ENCODE measurements around the gene NTRK1.

The NTRK1 gene

DNA sequence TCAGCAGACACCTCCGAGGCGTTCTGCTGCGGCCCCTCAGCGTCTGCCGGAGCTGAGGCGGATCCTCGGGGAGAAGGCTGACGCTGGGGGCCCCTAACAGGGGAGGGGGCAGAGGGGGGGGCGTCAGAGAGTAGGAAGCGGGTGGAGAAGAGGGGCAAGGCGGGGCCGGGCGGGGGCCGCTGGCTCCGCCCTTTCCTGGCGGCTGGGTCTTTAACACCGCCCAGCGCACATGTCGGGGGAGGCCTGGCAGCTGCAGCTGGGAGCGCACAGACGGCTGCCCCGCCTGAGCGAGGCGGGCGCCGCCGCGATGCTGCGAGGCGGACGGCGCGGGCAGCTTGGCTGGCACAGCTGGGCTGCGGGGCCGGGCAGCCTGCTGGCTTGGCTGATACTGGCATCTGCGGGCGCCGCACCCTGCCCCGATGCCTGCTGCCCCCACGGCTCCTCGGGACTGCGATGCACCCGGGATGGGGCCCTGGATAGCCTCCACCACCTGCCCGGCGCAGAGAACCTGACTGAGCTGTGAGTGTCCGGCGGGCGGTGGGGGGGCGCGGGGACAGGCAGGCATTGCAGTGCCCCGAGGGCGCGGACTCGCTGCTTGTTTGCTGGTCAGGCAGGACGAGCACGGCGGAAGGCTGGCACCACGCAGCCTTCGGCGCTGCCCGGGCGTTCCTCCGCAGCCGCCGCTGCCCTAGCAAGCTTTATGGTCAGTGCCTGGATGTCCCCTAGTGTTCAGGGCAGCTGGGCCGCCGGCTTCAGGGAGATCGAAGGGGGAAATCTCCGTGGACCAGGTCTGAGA lies at the start of gene NTRK1:
Gene NTRK1, plus strand, starts transcription at position 238 of the 796 bp plus-strand sequence. Its CDS starts 70 bp downstream, at position 308.
- DNase-seq (ENCODE audit: low spot score): peak; percentile 39

DNA sequence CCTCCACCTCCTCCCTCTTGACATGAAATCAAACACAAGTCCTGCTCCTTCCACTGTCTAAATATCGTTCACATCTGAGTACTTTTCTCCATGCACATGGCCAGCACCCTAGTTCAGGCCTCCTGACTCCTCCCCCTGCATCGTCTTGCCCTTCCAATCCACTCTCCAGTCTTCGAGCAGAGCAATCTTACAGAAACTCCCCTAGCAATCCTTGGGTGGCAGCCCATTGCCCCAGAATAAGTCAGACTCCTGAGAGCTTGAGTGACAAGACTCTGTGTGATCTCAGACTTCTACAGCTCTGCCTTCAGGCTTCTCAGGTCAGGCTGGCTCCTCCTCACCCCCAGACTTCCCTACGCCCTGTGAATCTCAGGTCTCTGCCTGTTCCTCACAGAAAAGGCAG lies 49.5 kb upstream of the NTRK1 start:
- DNase-seq (ENCODE audit: low spot score): no peak

DNA sequence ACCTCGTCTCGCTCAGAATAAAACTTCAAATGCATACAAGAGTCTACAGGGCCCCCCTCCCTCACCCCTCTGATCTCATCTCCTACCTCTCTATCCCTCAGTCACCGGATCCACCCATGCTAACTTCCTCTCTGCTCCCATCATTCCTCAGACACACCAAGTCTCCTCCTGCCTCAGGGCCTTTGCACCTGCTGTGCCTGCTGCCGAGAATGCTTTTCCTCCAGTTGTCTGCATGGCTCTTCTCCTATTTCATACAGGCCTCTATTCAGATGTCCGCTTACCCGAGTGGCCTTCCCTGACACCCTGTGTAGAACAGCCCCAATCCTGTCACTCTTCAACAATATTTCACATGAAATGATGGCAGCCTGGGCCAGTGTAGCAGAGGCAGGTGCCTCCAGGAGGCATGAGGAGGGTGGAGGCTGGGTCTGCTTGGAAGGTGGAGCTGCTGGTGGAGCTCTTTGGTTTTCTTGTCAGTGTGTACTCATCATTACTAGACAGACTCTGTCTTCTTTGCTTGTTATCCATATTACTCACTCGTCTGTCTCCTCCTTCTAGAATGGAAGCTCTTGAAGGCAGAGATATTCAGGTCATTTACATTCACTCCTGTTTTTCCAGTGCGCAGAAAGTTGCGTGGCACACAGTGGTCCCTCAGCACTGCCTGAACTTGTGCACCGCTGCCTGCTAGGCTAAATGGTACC lies 48.2 kb upstream of the NTRK1 start:
- no peak for DNase-seq (ENCODE audit: low spot score)

DNA sequence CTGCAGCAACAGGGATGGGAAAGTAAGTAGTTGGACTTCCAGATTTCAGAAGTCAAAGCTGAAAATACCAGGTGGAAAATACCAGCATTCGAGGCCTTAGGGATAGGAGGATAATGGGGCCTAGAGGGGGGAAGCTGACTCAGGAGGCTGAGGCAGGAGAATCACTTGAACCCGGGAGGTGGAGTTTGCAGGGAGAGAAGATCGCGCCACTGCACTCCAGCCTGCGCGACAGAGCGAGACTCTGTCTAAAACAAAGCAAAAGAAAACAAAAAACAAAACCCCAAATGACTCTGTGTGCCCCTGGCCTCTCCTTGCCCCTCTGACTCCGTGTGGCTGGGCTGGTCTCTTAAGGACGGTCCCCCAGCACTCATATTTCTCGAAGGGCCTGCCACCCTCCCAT lies 47.4 kb upstream of the NTRK1 start:
- DNase-seq (ENCODE audit: low spot score): no peak

DNA sequence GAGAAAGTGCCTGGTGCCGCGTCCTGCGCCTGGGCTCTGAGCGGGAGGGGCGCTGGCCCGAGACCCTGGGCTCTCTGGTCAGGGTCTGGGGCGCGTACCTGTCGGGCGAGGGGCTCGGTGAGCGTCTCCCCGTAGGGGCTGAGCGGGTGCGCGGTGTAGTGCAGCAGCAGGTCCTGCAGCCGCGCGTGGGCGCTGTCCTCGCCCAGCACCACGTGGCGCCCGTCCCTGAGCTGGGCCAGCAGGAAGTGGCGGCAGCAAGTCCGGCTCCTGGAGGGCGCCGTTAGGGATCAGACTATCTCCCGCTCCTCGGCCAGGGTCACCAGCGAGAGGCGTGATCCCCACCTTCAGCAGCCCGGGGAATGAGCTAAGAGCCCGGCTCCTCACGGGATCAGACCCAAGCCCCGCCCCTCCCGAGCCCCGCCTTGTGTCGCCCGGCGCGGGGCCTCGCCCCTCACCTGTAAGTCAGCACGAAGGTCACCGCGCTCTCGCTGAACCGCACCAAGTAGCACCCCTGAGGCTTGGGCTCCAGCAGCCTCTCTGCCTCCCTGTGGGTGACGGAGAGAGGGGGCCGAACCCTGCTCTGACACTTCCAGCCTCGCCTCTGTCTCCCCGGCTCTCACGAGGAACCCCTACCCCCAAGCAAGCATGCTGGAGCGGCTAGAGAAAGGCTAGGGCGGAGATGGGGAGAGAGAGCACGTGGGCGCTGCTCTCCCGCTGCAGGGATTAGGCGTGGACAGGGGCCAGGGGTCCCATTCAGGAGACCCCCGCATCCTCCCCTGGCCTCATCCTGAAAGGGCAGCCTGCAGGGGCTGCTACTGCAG lies 46.7 kb upstream of the NTRK1 start:
- DNase-seq (ENCODE audit: low spot score): peak; percentile 68

DNA sequence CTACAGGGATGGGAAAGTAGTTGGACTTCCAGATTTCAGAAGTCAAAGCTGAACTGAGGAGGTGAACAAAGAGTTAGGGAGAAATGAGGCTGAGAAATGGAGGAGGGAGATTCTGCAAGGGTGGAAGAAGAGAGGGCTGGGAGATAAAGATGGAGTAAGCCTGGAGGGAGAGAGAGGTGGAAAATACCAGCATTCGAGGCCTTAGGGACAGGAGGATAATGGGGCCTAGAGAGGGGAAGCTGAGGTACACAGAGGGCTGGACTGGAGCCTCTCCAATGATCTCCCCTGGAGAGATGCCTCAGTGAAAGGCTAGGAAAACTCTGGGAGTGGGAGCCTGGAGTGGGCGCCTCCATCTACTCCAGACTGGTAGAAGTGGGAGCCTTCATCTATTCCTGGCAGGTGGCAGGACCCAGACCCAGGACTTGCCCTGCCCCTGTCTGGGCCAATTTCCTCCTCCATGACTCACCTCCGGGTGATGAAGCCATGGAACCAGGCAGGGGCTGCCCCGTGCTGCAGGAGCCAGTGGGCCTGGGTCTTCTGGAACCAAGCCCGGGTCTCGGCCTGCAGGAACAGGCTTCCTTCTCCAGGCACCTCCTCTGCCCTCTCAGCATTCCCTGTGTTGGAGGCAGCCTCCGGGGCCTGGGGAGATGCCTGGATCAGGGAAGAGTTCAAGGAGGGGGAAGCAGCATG lies 45.9 kb upstream of the NTRK1 start:
- peak; percentile 28 for DNase-seq (ENCODE audit: low spot score)

DNA sequence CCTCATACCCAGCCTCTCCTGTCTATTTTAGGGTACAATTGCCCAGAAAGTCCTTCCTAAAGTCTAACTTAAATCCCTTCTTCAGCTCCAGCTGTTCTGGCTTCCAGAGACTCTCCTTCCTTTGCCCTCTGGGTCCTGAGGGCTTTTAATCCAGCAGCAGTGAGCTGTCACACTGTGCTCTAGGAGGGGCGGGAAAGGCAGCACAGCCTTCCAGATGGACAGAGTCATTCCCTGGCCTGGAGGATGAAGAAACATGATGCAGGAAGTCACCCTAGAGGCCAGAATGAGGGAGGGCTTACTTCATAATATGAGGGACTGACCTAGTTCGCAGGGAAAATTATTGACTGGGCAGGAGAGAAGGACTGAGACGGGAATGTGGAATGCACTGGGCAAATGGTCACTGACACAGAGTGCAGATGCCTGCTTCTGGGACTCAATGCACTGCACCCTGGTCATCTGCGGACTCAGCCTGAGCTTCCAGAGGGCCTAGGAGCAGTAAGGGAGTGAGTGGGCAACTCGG lies 45.3 kb upstream of the NTRK1 start:
- DNase-seq (ENCODE audit: low spot score): no peak

DNA sequence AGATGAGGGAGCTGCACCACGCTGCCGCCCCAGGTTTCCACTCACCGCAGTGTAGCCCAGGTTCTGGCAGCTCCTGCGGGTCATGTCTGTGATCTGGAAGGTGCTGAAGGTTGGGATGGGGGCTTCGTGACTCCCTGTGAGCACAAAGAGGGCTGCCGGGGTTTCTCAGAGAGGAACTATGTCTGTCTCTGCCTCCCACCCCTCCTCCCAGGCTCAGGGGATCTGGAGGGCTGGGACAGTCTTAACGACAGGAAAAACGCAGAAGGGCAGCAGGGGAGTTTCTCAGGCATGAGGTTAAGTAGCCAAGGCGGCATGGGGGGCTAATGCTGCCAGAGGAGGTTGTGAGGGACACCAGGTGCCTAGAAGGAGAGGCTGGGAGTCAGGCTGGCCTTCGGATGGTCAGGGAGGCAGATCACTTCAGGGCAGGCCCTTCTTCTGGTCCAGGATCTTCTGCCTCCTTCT lies 44.7 kb upstream of the NTRK1 start:
- DNase-seq (ENCODE audit: low spot score): no peak

DNA sequence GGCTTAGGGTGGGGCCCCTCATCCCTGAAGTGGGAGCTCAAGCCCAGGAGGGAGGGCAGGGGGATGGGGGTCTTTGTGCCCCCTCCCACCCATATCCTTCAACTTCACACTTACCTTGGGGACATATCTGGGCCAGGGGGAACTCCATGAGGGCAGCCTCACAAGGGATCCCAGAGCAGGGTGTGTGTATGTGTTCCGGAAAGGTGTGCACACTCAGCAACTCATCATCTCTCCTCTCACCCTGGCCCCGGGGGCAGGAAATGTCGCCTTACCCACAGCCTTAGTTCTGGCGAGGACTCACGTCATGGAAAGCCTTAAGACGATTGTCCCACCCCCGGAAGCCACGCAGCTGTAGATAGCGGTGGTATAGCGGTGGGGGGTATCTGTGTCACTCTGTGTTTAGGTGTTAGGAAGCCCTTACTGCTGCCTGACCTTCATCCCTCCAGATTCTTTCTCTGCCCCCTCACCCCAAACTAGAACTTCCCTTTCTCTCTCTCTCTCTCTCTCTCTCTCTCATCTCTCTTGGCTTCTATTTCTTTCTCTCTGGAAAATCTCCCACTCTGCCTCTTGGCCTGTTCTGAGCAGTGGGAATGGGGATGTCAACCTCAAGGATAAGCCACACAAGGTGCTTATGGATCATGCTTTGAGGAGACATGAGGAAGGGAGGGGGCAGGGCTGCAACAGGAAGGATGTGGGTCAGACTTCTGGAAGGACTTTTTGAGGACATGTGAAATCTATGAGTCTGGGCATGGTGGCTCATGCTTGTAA lies 43.9 kb upstream of the NTRK1 start, which contains the start of gene SH2D2A:
Gene SH2D2A, minus strand, starts transcription at position 288 of the 768 bp plus-strand sequence. Its CDS starts 140 bp downstream, at position 148.
- DNase-seq (ENCODE audit: low spot score): peak; percentile 94

DNA sequence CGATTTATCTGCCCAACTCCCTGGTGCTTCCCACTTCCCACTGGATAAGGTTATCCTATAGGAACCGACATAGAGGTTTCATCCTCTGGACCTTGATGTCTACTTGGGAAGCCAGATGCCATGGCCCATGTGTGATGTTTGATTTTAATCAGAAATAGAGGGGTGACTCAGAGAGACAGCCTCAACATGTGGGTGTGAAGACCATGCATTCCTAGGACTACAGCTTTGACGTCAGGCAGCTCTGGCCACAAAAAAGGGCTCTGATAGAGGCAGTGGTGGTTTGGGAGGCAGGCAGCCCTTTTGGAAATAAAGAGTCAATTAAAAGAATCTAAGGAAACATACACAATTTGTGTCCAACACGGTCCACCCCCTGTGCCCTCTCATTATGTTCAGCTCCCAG lies 38.9 kb upstream of the NTRK1 start:
- DNase-seq (ENCODE audit: low spot score): no peak

DNA sequence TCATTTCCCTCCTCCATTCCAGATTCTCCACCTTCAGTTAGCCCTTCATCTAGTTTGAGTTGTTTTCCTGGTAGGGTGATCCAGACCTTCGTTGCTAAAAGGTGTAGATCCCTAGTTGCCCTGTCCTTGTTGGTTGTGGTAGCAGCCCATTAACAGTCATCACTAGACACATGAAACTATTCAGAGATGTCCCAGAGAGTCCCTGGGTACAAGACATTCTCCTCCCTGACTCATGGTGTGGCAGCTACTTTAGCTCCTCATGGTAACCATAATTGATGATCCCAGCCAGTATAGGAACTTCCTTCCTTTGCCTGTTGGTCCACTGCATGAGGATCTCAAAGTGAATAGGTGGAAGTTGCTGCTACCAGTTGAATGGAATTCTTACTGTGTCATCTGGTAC lies 38.0 kb upstream of the NTRK1 start:
- DNase-seq (ENCODE audit: low spot score): no peak

DNA sequence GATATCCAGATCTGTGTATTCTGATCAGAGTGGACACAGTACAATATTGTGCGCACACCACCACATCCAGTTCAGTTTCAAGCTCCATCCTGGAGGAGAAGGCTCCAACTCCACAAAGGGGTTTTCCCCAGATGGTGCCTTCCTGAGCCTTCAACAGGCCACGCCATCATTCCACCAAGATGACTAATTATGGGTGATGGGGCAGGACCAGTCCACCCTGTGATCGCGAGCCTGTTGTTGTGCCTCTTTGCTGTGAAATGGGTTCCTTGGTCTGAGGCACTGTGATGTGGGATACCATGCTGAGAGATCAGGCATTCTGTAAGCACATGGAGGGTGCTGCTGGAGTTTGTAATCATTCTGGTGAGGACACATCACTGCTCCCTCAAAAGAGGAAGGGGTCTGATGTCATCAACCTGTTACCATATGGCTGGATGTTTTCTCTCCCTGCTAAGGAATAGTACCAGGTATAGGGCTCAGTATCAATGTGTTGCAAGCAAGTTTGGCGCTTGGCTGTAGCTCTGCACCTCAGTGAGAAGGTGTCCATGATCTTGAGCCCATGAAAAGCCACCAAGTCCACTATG lies 37.4 kb upstream of the NTRK1 start:
- DNase-seq (ENCODE audit: low spot score): no peak

DNA sequence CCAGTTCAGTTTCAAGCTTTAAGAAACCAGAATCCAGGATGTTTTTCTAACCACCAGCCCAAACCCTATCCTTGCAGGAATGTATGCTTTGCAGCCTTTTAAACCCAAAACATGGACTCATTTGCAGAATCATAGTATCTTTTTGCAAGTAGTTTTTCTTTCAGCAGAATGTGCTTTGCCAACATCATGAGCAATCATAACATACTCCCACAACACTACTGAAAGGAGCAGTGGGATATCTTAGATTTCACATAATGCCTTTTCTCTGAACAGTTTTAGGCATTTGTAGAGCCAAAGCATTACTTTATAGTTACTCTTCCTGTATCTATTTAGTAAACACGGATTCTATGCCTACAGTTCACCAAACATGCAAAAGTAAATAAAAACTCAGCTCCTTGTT lies 34.0 kb upstream of the NTRK1 start:
- no peak for DNase-seq (ENCODE audit: low spot score)

DNA sequence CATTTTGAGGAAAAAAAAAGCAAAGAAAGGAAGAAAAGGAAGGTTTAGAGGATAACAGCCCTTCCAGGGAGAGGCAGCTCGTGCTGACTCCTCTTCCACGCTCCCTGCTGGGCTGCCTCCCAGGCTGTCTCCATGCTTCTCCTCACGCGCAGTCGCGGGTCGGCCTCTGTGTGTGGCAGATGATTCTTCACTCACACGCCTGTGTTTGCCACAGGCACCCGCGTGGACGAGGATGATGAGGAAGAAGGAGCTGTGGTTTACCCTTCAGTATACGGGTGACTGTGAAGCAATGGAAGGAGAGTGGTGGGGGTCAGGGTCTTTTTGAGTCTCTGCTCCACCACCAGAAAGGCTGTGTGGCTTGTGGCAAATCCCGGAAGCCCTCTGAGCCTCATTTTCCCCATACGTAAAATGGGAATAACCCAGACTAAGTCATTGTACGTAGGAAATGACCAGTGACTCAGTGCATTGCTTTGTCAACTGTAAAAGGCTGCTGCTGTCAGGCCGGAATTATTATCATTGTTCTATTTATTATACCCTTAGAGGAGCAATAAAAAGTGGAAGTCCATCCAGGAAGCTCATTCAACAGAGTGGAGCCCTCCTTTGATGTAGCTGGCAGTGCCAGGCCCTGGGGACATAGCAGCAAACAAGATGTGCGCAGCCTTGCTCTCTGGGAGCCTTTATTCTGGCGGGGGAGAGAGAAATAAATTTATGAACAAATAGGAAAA lies 32.1 kb upstream of the NTRK1 start:
- DNase-seq (ENCODE audit: low spot score): no peak

DNA sequence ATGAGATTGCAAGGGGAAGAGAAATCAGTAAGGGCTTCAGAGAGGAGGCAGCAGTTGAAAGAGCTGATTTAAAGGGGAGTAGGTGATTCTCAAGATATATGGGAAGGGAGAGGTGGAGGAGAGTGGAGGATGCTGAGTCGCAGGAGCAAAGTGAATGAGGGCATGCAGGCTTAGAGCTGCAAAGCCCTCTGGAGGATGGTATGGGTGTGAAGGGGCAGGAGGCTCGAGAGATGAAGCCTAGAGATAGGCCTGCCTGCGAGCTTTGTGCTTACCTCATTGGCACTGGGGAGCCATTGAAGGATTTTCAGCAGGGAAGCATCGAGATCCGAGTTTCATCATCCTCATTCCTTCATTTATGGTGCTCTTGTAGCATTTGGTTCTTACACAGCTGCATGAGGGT lies 28.2 kb upstream of the NTRK1 start:
- no peak for DNase-seq (ENCODE audit: low spot score)

DNA sequence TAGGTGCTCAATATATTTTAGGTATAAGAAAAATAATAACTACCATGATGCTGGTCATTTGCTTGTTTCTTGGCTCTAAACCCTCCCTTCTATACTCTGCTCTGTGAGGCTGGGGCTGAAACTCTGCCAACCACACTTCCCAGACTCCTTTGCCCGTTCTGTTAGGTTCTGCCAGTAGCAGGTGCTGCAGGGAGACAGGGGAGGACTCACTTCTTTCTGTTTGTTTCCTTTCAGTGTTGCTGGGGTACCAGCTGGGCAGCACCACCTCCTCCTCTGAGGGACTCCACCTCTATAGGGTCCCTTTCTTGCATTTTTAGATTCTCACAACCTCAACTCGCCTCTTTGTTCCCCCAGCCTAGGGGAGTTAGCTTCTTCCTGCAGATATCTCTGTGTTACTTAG lies 27.1 kb upstream of the NTRK1 start:
- DNase-seq (ENCODE audit: low spot score): no peak

DNA sequence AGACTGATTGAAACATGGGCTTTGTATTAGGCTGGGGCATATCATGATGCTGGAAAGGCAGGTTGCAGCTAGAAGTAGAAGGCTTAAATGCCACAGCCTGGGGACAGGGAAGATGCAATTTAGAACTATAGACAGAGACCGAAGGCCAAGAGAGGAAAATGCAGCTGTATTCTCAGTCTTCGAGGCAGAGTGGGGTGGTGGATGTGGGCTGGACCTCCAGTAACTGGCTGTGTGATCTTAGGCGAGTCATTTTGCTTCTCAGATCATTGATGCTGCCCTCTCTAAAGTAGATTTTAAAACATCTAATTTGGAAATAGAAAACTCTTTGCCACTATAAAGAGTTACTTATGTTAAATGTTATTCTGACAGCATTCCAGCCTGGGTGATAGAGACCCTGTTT lies 26.3 kb upstream of the NTRK1 start:
- no peak for DNase-seq (ENCODE audit: low spot score)

DNA sequence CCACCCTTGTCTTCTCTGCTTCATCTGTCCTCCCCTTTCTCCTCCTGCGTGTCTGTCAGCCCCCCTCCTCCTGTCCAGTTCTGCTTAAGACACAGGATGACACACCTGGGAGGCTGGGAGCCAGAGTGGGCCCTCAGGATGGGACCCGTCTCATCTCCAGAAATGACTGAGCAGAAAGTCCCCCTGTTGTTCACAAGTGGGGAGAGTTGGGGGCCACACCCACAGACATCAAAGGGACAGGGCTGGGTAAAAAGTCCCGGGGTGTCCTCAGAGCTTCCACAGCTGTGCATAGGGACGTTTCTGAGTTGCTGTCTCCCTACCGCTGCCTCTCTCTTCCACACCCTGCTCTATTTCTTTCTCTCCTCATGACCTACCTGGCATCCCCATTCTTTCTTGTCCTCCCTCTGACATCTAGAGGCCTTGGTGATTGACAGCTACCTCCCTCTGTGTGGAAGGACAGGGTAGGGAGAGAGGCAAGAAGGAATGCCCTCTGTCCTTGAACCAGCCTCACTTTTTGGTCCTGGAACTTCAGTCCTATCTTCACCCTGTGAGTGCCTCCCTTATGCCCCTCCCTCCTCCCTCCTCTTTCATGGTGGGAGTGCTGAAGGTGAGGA lies 24.5 kb upstream of the NTRK1 start:
- DNase-seq (ENCODE audit: low spot score): no peak

DNA sequence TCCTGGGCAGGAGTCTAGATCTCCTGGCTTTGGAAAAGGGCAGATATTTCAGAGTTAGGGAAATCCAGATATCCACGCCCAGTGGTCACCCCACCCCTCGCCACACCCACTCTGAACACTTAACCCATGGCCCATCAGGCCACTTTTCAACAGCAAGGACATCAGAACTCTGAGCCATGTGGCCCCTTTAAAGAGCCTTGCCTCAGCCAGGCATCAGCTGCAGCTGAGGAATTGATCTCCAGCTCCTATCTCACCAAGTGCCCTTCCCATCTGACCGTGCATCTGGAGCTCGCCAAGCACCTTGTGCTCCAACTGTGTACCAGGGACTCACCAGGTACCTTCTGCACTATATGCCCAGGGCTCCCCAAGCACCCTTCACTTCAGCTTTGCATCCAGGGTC lies 23.8 kb upstream of the NTRK1 start:
- no peak for DNase-seq (ENCODE audit: low spot score)
